GM12878 (cell line): ENCODE results near the gene ATP5F1D. TPM values are rescaled to one million over a fixed set of nuclear protein-coding genes. Genes with fewer than 3 reads are reported as not detected.

ENCODE experiments used
- ATAC-seq: fragments of 200-7000 bp; cut with Tn5 transposase; 3 replicates; pipeline ENCODE4 v1.9.1; 2020; ENCODE audit warnings: mild to moderate bottlenecking, moderate library complexity
- BruUV-seq: library from RNA; stranded (reverse); fragments of 400-500 nt; replicated peaks from 2 replicates; lab custom pipeline; 2021; lab: Mats Ljungman, UMichigan
- CTCF ChIA-PET: fragments of 300-600 bp; sonication (Branson Sonifier 250); formaldehyde crosslinking; extraction: SDS; loops from one replicate; lab custom pipeline; 2021; ENCODE audit warnings: inconsistent platforms; lab: Yijun Ruan, JAX
- POLR2A ChIA-PET: fragments of 350-600 bp; formaldehyde crosslinking; extraction: SDS; loops from one replicate; lab custom pipeline; 2021; ENCODE audit warnings: inconsistent platforms; lab: Charles Lee
- RAD21 ChIA-PET: fragments of 300-600 bp; sonication (Branson Sonifier 250); formaldehyde crosslinking; loops from one replicate; lab custom pipeline; 2023; ENCODE audit warnings: antibody characterized with exemption; ENCODE audit not compliant: unreplicated experiment; lab: Charles Lee
- SMC1A ChIA-PET: fragments of 300-600 bp; sonication (Branson Sonifier 250); formaldehyde crosslinking; loops from one replicate; lab custom pipeline; 2023; ENCODE audit not compliant: unreplicated experiment, uncharacterized antibody; lab: Charles Lee
- DNase-seq: peaks from one replicate; pipeline ENCODE4 v3.0.0-alpha.2; 2011; ENCODE audit warnings: low read depth, low spot score
- FAIRE-seq: peaks from 3 replicates; lab custom pipeline; 2011; peaks lifted over from hg19 to GRCh38; lab: Jason Lieb, UNC
- H2AFZ ChIP-seq: 2 replicates; pipeline ENCODE4 v1.6.0; 2011; ENCODE audit warnings: low read depth, low read length, control low read depth; ENCODE audit not compliant: control insufficient read depth
- H3K27ac ChIP-seq: 2 replicates; pipeline ENCODE4 v1.5.1; 2011; ENCODE audit warnings: control low read depth; ENCODE audit not compliant: control insufficient read depth, insufficient read depth
- H3K27me3 ChIP-seq, 2 experiments: replicated peaks in 1 of 2; 2 replicates each; pipeline versions ENCODE4 v1.6.0 to v1.6.1; 2011; ENCODE audit warnings: low read length in 1 of 2; ENCODE audit not compliant: control insufficient read depth in 2 of 2, insufficient read depth in 2 of 2
- H3K36me3 ChIP-seq, 2 experiments: 2 replicates each; pipeline ENCODE4 v1.5.1; 2011; ENCODE audit warnings: low read length in 1 of 2; ENCODE audit not compliant: control insufficient read depth in 2 of 2, insufficient read depth in 2 of 2
- H3K4me1 ChIP-seq: 2 replicates; pipeline ENCODE4 v1.6.1; 2011; ENCODE audit warnings: mild to moderate bottlenecking, low read length, moderate library complexity, mixed read lengths; ENCODE audit not compliant: control insufficient read depth, insufficient read depth
- H3K4me2 ChIP-seq: 2 replicates; pipeline ENCODE4 v1.6.0; 2011; ENCODE audit warnings: control low read depth; ENCODE audit not compliant: control insufficient read depth, insufficient read depth
- H3K4me3 ChIP-seq: fragments of 200-600 bp; sonication (generic); 2 replicates; pipeline ENCODE4 v1.5.1; 2016
- H3K79me2 ChIP-seq: 2 replicates; pipeline ENCODE4 v1.6.0; 2011; ENCODE audit warnings: low read length; ENCODE audit not compliant: control insufficient read depth, insufficient read depth
- H3K9ac ChIP-seq: 2 replicates; pipeline ENCODE4 v1.8.0; 2011; ENCODE audit warnings: low read length, control low read depth, mixed read lengths; ENCODE audit not compliant: control insufficient read depth, insufficient read depth
- H3K9me3 ChIP-seq: replicated peaks from 3 replicates; pipeline ENCODE4 v1.5.1; 2011; ENCODE audit warnings: mild to moderate bottlenecking, low read length; ENCODE audit not compliant: control insufficient read depth, insufficient read depth
- H4K20me1 ChIP-seq: 2 replicates; pipeline ENCODE4 v1.6.0; 2011; ENCODE audit not compliant: control insufficient read depth, insufficient read depth
- BACH1 ChIP-seq: fragments of 450-650 bp; IDR thresholded peaks from 2 replicates; pipeline ENCODE4 v1.6.1; 2017; ENCODE audit warnings: mild to moderate bottlenecking, borderline replicate concordance
- CHD2 ChIP-seq: IDR thresholded peaks from 2 replicates; pipeline ENCODE4 v1.6.1; 2011; ENCODE audit warnings: low read depth, low read length, improper control_type of control experiment, borderline replicate concordance
- EZH2 ChIP-seq: IDR thresholded peaks from 2 replicates; pipeline ENCODE4 v1.6.1; 2012; ENCODE audit warnings: low read depth, mild to moderate bottlenecking, control low read depth, inconsistent platforms, low read length, borderline replicate concordance; ENCODE audit not compliant: control insufficient read depth
- KDM1A ChIP-seq: fragments of 200-600 bp; sonication (generic); IDR thresholded peaks from 2 replicates; pipeline ENCODE4 v1.6.1; 2016; ENCODE audit warnings: borderline replicate concordance
- MEF2A ChIP-seq: IDR thresholded peaks from 2 replicates; pipeline ENCODE4 v1.6.1; 2011; ENCODE audit warnings: low read depth, mild to moderate bottlenecking, low read length, moderate library complexity; ENCODE audit not compliant: insufficient read depth
- POLR2A ChIP-seq: IDR thresholded peaks from 2 replicates; pipeline ENCODE4 v1.6.1; 2011; ENCODE audit warnings: low read depth, mild to moderate bottlenecking, low read length
- SPI1 ChIP-seq: IDR thresholded peaks from 2 replicates; pipeline ENCODE4 v1.6.1; 2011; ENCODE audit warnings: low read depth, mild to moderate bottlenecking, low read length, moderate library complexity, borderline replicate concordance; ENCODE audit not compliant: insufficient read depth
- YBX1 ChIP-seq: fragments of 450-650 bp; IDR thresholded peaks from 2 replicates; pipeline ENCODE4 v1.6.1; 2016; ENCODE audit warnings: antibody characterized with exemption
- ZNF24 ChIP-seq: fragments of 450-650 bp; IDR thresholded peaks from 2 replicates; pipeline ENCODE4 v1.6.1; 2017; ENCODE audit warnings: antibody characterized with exemption, mild to moderate bottlenecking
- WGBS: methylation state at CpG from one replicate; pipeline ENCODE4 v1.1.6; 2016; ENCODE audit warnings: low lambda C conversion rate; ENCODE audit not compliant: insufficient replicate concordance, insufficient coverage; ENCODE audit errors: missing lambda C conversion rate; 5-methylcytosine and 5-hydroxymethylcytosine counted together
- in situ Hi-C: fragments of 300-500 bp; cut with MboI; formaldehyde crosslinking; loops from 9 replicates; pipeline ENCODE4 v1.14.3; 2018; ENCODE audit warnings: mixed read lengths
- intact Hi-C: fragments of 100-400 bp; cut with micrococcal nuclease; formaldehyde crosslinking; loops from one replicate; pipeline ENCODE4 v1.14.2; 2022; ENCODE audit not compliant: unreplicated experiment
- polyA plus RNA-seq, 11 experiments: library from polyadenylated mRNA; depleted of rRNA in 4 of 11; unstranded in 6 of 11; stranded (reverse) in 5 of 11; fragments of >200 nt; fragmentation: Nextera tagmentation in 4 of 11; fragmentation: Illumina TruSeq in 1 of 11; extraction: Ambion mirVana in 4 of 11; extraction: Trizol in 1 of 11; gene quantifications; 1 replicate in 1 of 11; 2 replicates in 10 of 11; pipeline versions ENCODE4 v1.2.1 to v1.2.3, GENCODE V29; 2011 to 2016; ENCODE audit warnings: inconsistent platforms in 2 of 11, missing spikeins in 2 of 11, low read depth in 1 of 11
- total RNA-seq, 4 experiments: library from RNA; depleted of rRNA in 3 of 4; stranded (reverse); fragments of >200 nt in 3 of 4; fragmentation: Illumina TruSeq in 1 of 4; extraction: Trizol in 1 of 4; gene quantifications; 2 replicates each; pipeline versions ENCODE4 v1.2.1 to v1.2.3, GENCODE V29; 2013 to 2021
- TF ChIP-seq, protein P1 (sequence below): fragments of 450-650 bp; conservative IDR thresholded peaks from 2 replicates; pipeline ENCODE4 v1.6.1; 2017; ENCODE audit warnings: mild to moderate bottlenecking, moderate library complexity
- TF ChIP-seq, protein P2 (sequence below): fragments of 450-650 bp; IDR thresholded peaks from 2 replicates; pipeline ENCODE4 v1.6.1; 2018; ENCODE audit warnings: borderline replicate concordance, mild to moderate bottlenecking; ENCODE audit not compliant: partially characterized antibody

Gene ATP5F1D
- total and polyA plus RNA-seq, 10 of the 15 experiments (the other 5 are each of a cell fraction or from before 2014, with no cell fraction given), result 7.2 to 357 (median 49.5) TPM

DNA sequence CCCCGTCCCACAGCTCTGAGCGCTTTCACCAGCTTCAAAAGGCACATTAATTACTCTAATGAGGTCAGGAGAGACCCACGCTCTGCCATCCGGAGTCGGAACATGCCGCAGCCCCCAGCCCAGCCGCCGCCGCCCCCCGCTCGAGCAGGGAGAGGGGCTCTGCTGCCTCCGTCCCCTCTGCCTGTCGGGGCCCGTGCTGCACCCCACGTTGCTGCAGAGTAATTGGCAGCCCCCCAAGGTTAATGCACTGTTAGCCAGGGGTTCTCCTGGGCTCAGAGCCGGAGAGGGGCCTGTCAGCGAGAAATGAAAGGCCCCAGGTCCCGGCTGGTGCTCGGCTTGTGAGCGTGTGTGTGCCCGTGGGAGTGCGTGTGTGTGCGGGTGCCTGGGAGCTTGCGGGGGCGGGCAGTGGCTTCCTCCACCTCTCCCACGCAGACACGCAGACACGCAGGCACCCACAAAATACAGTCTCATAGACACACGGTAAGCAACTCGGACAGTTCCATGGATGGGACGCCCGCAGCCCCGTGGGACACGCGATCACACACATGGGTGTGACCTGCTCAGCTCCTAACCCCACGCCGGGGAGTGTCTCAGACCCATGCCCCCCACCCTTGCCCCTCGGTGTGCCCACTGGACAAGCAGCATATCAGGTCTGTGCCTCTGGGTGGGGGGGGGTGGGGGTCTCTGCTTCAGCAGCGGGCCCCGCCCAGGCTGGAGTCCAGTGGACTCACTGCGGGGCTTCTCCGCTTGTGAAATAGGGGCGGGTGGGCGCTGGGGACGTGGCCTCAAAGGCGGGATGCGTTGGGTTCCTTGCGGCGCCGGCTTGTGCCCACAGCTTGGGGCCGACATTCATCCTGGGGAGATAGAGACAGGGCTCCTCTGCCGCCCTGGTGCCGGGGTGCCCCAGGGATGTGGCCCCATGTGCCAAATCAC, 39.4 kb downstream of the ATP5F1D start:
- ChIA-PET RAD21 (interaction anchor here (1.3 to 1.4 kb wide), 2 partner anchors 12 to 122 kb away, joined by 3 to 5 read pairs; no protein-coding TSS in a partner anchor), CTCF (interaction anchor here (0.8 to 3.5 kb wide), 5 partner anchors 12 to 122 kb away, joined by 3 to 40 read pairs (median 4); partner anchors contain the start of gene CIRBP), POLR2A (interaction anchor here (0.5 kb wide), 1 partner anchor 149 kb away, joined by 4 read pairs; no protein-coding TSS in a partner anchor), SMC1A (interaction anchor here (1.5 kb wide), 1 partner anchor 37 kb away, joined by 9 read pairs; no protein-coding TSS in a partner anchor)
- FAIRE-seq (no peak), DNase-seq (no peak), ATAC-seq (no peak)
- Histone ChIP-seq H3K36me3 (peaks cover 7 to 18% of the 10 kb centered on the region in 2 experiments), H3K9me3 (no peaks in the 10 kb centered on the region), H3K79me2 (peaks cover 13% of the 10 kb centered on the region), H3K9ac (no peak overlapping the region), H3K4me1 (peaks cover 8% of the 10 kb centered on the region), H3K4me2 (no peak overlapping the region), H4K20me1 (no peaks in the 10 kb centered on the region; the same call in 1 of the 2 replicates), H2AFZ (no peak overlapping the region), H3K4me3 (no peak overlapping the region), H3K27ac (no peak overlapping the region), H3K27me3 (peaks cover 0 to 3% of the 10 kb centered on the region in 2 experiments; a peak in 3 of 4 replicates)
- BruUV-seq, result no TSS peak
- in situ Hi-C loops (no loop called here), intact Hi-C loops (no loop called here)
- no peak for TF ChIP-seq CHD2
- TF ChIP-seq YBX1, result no peak
- TF ChIP-seq MEF2A, result no peak
- TF ChIP-seq SPI1, result no peak
- no peak for TF ChIP-seq KDM1A
- TF ChIP-seq, protein P1, sequence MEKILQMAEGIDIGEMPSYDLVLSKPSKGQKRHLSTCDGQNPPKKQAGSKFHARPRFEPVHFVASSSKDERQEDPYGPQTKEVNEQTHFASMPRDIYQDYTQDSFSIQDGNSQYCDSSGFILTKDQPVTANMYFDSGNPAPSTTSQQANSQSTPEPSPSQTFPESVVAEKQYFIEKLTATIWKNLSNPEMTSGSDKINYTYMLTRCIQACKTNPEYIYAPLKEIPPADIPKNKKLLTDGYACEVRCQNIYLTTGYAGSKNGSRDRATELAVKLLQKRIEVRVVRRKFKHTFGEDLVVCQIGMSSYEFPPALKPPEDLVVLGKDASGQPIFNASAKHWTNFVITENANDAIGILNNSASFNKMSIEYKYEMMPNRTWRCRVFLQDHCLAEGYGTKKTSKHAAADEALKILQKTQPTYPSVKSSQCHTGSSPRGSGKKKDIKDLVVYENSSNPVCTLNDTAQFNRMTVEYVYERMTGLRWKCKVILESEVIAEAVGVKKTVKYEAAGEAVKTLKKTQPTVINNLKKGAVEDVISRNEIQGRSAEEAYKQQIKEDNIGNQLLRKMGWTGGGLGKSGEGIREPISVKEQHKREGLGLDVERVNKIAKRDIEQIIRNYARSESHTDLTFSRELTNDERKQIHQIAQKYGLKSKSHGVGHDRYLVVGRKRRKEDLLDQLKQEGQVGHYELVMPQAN, result no peak
- TF ChIP-seq BACH1, result no peak
- TF ChIP-seq, protein P2, sequence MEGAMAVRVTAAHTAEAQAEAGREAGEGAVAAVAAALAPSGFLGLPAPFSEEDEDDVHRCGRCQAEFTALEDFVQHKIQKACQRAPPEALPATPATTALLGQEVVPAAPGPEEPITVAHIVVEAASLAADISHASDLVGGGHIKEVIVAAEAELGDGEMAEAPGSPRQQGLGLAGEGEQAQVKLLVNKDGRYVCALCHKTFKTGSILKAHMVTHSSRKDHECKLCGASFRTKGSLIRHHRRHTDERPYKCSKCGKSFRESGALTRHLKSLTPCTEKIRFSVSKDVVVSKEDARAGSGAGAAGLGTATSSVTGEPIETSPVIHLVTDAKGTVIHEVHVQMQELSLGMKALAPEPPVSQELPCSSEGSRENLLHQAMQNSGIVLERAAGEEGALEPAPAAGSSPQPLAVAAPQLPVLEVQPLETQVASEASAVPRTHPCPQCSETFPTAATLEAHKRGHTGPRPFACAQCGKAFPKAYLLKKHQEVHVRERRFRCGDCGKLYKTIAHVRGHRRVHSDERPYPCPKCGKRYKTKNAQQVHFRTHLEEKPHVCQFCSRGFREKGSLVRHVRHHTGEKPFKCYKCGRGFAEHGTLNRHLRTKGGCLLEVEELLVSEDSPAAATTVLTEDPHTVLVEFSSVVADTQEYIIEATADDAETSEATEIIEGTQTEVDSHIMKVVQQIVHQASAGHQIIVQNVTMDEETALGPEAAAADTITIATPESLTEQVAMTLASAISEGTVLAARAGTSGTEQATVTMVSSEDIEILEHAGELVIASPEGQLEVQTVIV, result no peak
- TF ChIP-seq POLR2A, result no peak; the same call in 1 of the 2 replicates
- no peak for TF ChIP-seq ZNF24
- TF ChIP-seq EZH2, result no peak
- WGBS, result 84% methylated on average over 53 of the region's 53 CpGs
